ENCODE results near the gene CLRN3. TPM values are rescaled to one million over a fixed set of nuclear protein-coding genes. Genes with fewer than 3 reads are reported as not detected.

CLRN3 gene
- polyA plus RNA-seq, 12 donors, result 0.14 to 1.6 (median 0.16) TPM; not detected in 9

- no peak for DNase-seq
Measured at GRCh38 chr10:127899766-127900387, 7.1 kb upstream of the CLRN3 start.

- no peak for DNase-seq
Measured at GRCh38 chr10:127897177-127897576, 4.4 kb upstream of the CLRN3 start.

DNA sequence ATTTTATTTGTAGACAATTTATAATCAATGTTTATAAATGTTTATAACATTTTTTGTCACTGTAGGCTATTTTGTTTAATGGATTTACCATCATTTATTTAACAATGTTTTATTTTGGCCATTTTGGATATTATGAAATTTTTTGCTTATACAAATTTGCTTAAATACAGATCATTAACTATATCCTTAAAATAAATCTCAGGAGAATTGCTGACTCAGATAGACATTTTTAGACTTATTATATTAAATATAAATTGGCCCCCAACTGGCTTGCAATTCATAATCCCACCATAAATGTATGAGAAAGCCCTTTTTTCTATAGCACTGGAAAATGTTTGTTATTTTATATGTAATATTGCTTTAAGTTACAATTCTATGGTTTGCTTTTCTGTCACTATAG, 3.8 kb upstream of the CLRN3 start:
- no peak for DNase-seq

DNA sequence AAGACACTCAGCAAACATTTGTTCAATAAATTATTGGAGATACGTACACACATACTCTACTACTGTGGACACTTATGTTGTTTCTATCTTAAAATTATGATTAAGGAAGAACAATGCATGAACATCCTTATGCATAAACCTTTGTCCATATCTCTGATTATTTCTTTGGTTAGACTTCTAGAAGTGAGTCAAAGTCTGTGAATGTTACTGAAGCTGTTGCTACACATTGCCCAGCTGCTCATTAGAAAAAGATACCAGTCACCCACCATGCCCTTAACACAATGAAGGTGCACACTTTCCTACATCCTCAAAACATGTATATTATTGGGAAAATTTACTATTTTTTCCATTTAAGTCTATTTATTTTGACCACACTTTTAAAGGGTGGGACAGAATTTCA, 1.4 kb upstream of the CLRN3 start:
- DNase-seq, result no peak

- DNase-seq, result no peak
Measured at GRCh38 chr10:127890832-127891334, 1.9 kb downstream of the CLRN3 start.

GRCh38 chr10:127890216-127890615, 2.5 kb downstream of the CLRN3 start:
- no peak for DNase-seq

GRCh38 chr10:127889605-127890195, 3.0 kb downstream of the CLRN3 start:
- DNase-seq, result no peak

- no peak for DNase-seq
Measured at GRCh38 chr10:127888521-127889312, 4.0 kb downstream of the CLRN3 start.

DNA sequence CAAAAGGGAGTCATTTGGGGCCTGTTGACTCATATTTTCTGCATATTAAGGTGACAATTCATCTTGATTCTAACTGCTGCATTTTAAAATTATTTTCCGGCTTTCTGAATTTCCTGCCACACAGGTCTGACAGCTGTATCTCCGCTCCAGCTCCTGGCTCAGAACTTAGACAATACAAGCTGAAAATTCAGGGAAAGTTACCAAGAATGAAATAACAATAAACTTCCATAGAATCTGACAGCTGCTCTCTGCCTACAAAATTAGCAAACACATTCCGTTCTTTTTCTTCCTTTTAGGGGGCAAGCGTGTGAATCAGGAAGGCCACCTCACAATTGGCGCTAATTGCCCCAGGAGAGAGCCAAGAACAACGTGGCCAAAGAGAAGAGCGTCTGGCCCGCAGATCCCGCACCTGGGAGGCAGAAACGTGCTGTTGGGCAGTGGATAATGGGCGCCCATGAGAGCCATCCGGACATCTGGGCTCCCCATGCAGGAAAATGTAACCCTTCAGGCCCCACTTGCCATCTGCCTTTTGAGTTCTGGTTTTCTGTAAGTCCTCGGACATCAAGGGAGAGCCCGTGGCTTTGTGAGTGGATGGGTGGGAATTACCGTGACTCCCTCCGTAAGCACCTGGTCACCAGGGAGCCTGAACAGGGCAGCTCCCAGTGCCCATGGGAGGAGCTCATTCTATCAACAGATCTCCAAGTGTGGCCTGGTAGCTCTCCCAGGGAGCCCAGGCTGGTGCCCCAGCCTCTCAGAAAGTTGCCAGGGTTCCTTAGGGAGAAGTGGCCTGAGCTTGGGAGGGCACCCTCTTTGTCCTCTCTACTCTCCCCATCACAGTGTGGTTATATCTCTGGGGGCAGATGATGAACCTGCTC, 5.0 kb downstream of the CLRN3 start:
- no peak for DNase-seq

- no peak for DNase-seq
Measured at GRCh38 chr10:127886371-127887051, 6.2 kb downstream of the CLRN3 start.

- DNase-seq, result no peak
Measured at GRCh38 chr10:127884501-127884900, 8.2 kb downstream of the CLRN3 start.

DNA sequence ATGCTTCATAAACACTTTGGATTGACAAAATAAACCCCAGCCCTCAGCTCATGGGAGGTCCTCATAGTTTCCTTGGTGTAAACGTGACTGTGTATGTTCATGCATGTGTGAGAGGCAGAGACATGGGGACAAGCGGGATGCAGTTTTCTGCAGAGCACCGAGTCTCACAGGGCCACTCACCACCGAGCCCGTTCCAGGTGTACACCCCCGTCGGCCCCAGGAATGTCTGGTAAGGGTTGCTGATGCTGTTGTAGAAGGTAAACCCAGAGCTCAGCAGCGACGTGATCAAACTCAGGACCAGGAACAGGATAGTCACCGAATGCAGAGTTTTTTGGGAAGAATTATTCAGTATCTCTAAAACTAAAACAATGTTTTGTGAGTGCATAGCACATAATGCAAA, 9.2 kb downstream of the CLRN3 start:
- DNase-seq, result no peak

DNA sequence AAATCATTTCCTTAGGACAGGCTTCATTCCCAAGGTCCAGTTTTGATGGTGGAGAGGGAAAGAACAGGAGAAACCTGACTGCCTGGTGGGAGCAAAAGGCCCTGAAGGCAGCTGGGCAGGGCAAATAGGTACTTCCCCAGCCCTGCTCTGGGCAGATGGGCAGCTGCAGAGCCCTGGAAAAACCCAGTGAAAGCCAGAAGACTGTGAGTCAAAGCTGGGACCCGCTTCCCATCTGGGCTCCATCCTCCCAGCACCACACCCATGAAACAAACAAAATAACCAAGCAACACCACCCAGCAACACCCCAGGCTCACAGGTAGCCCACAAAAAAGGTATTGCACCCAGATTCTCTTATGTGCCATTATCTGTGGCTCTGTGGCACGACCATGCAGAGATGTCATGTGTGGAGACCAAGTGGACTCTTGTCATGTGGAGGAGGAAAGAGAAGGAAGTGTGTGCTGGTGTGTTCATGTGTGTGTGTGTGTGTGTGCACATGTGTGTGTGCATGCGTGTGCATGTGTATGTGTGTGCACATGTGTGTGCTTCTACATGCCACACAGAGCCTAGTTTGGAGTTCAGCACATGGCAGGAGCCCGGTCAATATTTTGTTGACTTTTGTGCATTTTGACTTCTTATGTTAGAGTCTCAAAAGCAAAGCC, 9.8 kb downstream of the CLRN3 start:
- no peak for DNase-seq

GRCh38 chr10:127882391-127882790, 10.3 kb downstream of the CLRN3 start:
- no peak for DNase-seq

DNA sequence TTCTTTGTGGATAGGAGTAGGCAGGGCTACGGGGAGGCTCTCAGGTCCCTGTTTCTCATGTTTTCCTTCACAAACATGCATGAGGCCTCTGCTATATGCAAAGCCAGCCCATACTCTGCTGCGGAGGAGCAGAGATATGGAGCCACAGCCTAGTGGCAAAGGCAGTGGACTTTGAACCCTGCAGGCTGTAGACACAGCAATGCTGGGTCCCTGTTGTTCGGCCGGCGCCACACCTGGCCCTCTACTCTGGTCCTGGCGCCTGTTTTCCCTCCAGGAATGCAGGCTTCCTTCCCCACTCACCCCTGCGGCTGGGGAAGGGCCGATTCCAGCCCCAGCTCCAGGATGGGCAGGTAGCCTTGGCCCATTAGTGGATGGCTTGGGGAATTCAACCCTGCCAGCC, 11.5 kb downstream of the CLRN3 start:
- no peak for DNase-seq

GRCh38 chr10:127880557-127880956, 12.2 kb downstream of the CLRN3 start:
- peak; percentile 22 for DNase-seq

DNA sequence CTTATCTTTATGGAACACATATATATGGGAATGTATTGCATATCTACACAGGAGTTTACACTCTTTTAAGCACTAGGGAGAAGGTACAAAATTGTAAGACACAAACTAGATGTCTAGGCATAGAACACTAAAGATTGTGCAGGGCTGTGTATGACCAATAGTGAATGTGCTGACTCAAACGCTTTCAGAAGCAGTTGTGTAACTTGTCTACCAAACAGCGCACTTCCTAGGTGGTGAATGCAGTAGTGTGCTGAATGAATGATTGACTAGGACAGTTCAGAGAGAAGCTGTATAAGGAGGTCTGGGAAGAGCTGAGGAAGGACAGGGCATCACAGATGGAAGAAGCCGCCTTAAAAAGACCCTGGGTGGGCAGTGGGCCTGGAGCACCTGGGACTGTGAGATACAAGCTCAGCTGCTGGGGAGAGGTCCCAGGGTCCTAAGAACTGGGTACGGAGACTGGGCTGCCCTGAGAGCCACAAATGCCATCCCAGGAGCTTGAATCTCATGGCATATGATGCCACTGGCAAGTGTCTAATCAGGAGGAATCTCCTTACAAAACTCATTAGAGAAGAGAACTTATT, 14.2 kb downstream of the CLRN3 start:
- no peak for DNase-seq

- no peak for DNase-seq
Measured at GRCh38 chr10:127877699-127878098, 15.0 kb downstream of the CLRN3 start.

DNA sequence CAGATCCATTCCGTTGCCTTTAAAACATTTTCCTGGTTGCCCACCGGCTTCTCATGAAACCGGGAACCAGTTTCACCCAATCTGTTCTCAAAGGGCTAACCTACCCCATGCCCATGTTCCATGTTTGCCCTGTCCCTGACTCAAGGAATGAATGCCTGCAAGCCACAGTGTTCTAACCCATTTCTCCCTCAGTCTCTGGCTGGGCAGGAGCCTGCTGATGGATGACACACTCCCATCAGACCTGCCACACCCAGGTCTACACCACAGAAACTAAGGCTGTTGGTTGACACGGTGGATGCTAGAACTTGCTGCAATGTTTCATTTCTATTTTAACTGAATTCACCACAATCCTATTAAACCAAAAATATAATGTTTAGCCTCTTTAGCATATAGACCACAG, 15.6 kb downstream of the CLRN3 start:
- DNase-seq, result no peak

DNA sequence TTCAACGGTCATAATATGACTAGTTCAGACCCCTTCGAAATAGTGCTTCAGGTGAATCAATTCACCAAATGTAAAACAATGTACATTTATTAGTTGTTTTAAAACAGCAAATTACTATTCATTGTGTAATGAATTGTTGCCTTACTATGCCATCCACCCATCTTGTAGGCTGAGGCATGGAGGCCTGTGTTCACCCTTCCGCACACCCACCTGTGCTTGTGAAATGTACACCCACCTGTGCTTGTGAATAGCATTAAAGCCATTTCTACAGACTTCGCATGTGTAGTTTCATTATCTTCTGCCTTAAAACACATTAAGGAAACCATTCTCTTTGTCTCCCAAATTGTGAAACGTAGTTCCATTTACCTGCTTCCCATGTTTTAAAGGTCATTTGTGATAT, 16.8 kb downstream of the CLRN3 start:
- no peak for DNase-seq

DNA sequence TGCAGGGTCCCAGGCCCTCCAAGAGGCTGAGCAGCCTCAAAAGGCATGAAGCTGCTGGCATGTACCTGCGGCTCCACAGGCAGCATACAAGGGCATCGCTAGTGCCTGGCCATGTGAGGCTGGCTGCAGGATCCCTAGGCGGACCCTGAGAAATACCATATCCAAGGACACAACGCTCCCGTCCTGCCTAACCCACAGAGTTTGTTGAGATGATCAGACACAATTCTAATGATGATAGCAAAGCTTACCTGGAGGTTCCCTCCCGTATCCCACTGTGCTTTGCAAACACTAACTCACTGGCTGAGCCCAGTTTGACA, 17.3 kb downstream of the CLRN3 start:
- DNase-seq, result no peak

Data from muscle of arm (tissue), 12 donors.